GM23338 (cell line): ENCODE data around the gene CDH23. TPM values are rescaled to one million over a fixed set of nuclear protein-coding genes. Genes with fewer than 3 reads are reported as not detected.

Experiments
- ATAC-seq: fragments of 200-7000 bp; cut with Tn5 transposase; 3 replicates; pipeline ENCODE4 v1.9.1; 2020
- DNase-seq: peaks from one replicate; pipeline ENCODE4 v3.0.0-alpha.2; 2015; ENCODE audit warnings: low spot score
- H2AFZ ChIP-seq: fragments of 200-600 bp; sonication (generic); 2 replicates; pipeline ENCODE4 v1.8.0; 2016; ENCODE audit warnings: antibody characterized with exemption, mild to moderate bottlenecking, moderate library complexity
- H3F3A ChIP-seq: fragments of 200-600 bp; sonication (generic); replicated peaks from 2 replicates; pipeline ENCODE4 v1.8.0; 2017; ENCODE audit warnings: antibody characterized with exemption, mixed run types, low read depth
- H3K27ac ChIP-seq: fragments of 200-600 bp; sonication (generic); 2 replicates; pipeline ENCODE4 v1.6.1; 2016; ENCODE audit warnings: low read depth
- H3K27me3 ChIP-seq: fragments of 200-600 bp; sonication (generic); 2 replicates; pipeline ENCODE4 v1.8.0; 2016; ENCODE audit warnings: mild to moderate bottlenecking, mixed run types, moderate library complexity; ENCODE audit not compliant: insufficient read depth
- H3K36me3 ChIP-seq: fragments of 200-600 bp; sonication (generic); 2 replicates; pipeline ENCODE4 v1.8.0; 2016; ENCODE audit warnings: mild to moderate bottlenecking; ENCODE audit not compliant: insufficient read depth
- H3K4me1 ChIP-seq: fragments of 200-600 bp; sonication (generic); 2 replicates; pipeline ENCODE4 v1.8.0; 2016; ENCODE audit warnings: mild to moderate bottlenecking, moderate library complexity; ENCODE audit not compliant: insufficient read depth
- H3K4me2 ChIP-seq: fragments of 200-600 bp; sonication (generic); 2 replicates; pipeline ENCODE4 v1.7.1; 2017; ENCODE audit warnings: mixed run types
- H3K4me3 ChIP-seq: fragments of 200-600 bp; sonication (generic); 2 replicates; pipeline ENCODE4 v1.6.1; 2016; ENCODE audit warnings: mixed run types
- H3K79me2 ChIP-seq: fragments of 200-600 bp; sonication (generic); replicated peaks from 2 replicates; pipeline ENCODE4 v1.8.0; 2017; ENCODE audit warnings: mild to moderate bottlenecking; ENCODE audit not compliant: insufficient read depth
- H3K9me2 ChIP-seq: fragments of 200-600 bp; sonication (generic); 2 replicates; pipeline ENCODE4 v1.8.0; 2017; ENCODE audit not compliant: insufficient read depth
- H4K20me1 ChIP-seq: fragments of 200-600 bp; sonication (generic); replicated peaks from 2 replicates; pipeline ENCODE4 v1.8.0; 2017; ENCODE audit warnings: mild to moderate bottlenecking; ENCODE audit not compliant: insufficient read depth
- H3K27ac Mint-ChIP-seq: 2 replicates; pipeline ENCODE4 v1.8.0; 2020; ENCODE audit warnings: inconsistent platforms, mild to moderate bottlenecking, moderate library complexity, mixed read lengths
- H3K27me3 Mint-ChIP-seq: 3 replicates; pipeline ENCODE4 v1.8.0; 2022; ENCODE audit warnings: low read depth, mild to moderate bottlenecking, moderate library complexity, mixed read lengths, inconsistent platforms; ENCODE audit not compliant: insufficient read depth, poor library complexity
- H3K36me3 Mint-ChIP-seq: 3 replicates; pipeline ENCODE4 v1.8.0; 2021; ENCODE audit warnings: low read depth, mild to moderate bottlenecking, inconsistent platforms, moderate library complexity, mixed read lengths
- H3K4me1 Mint-ChIP-seq: 3 replicates; pipeline ENCODE4 v1.8.0; 2020; ENCODE audit warnings: mild to moderate bottlenecking, inconsistent platforms, mixed read lengths
- H3K4me3 Mint-ChIP-seq: 3 replicates; pipeline ENCODE4 v1.8.0; 2021; ENCODE audit warnings: moderate library complexity, mild to moderate bottlenecking, inconsistent platforms, mixed read lengths
- H3K9me3 Mint-ChIP-seq: 3 replicates; pipeline ENCODE4 v1.8.0; 2020; ENCODE audit warnings: moderate library complexity, mild to moderate bottlenecking, inconsistent platforms, mixed read lengths
- CREB1 ChIP-seq: fragments of 250-450 bp; sonication (Bioruptor Pico); IDR thresholded peaks from 2 replicates; pipeline ENCODE4 v1.5.0; 2020; ENCODE audit warnings: low read depth, mild to moderate bottlenecking, moderate library complexity
- EZH2 ChIP-seq: fragments of 200-600 bp; sonication (generic); IDR thresholded peaks from one replicate; pipeline ENCODE4 v1.8.0; 2017; ENCODE audit warnings: antibody characterized with exemption, mild to moderate bottlenecking, low read depth; ENCODE audit not compliant: unreplicated experiment
- EZH2phosphoT487 ChIP-seq: fragments of 200-600 bp; sonication (generic); IDR thresholded peaks from one replicate; pipeline ENCODE4 v1.8.1; 2018; ENCODE audit warnings: antibody characterized with exemption; ENCODE audit not compliant: unreplicated experiment
- JUNB ChIP-seq: IDR thresholded peaks from one replicate; pipeline ENCODE4 v1.6.1; 2016; ENCODE audit warnings: antibody characterized with exemption; ENCODE audit not compliant: unreplicated experiment
- NANOG ChIP-seq: IDR thresholded peaks from 2 replicates; pipeline ENCODE4 v1.6.1; 2016; ENCODE audit warnings: antibody characterized with exemption, borderline replicate concordance
- POLR2AphosphoS5 ChIP-seq: IDR thresholded peaks from 2 replicates; pipeline ENCODE4 v1.6.1; 2016; ENCODE audit warnings: antibody characterized with exemption, low read depth
- STAT1 ChIP-seq: IDR thresholded peaks from one replicate; pipeline ENCODE4 v1.6.1; 2016; ENCODE audit warnings: antibody characterized with exemption; ENCODE audit not compliant: unreplicated experiment
- ZNF114 ChIP-seq: fragments of 250-450 bp; sonication (Bioruptor Pico); IDR thresholded peaks from 2 replicates; pipeline ENCODE4 v1.5.0; 2020; ENCODE audit warnings: mild to moderate bottlenecking, moderate library complexity
- ZNF331 ChIP-seq: fragments of 250-450 bp; sonication (Bioruptor Pico); IDR thresholded peaks from 2 replicates; pipeline ENCODE4 v1.5.0; 2020; ENCODE audit warnings: low read depth, mild to moderate bottlenecking, moderate library complexity
- polyA plus RNA-seq: library from polyadenylated mRNA; unstranded; fragments of >200 nt; fragmentation: Nextera tagmentation; extraction: Ambion mirVana; gene quantifications from 2 replicates; pipeline ENCODE4 v1.2.1, GENCODE V29; 2016
- total RNA-seq: library from RNA; depleted of rRNA; stranded (reverse); fragments of >200 nt; shearing (Covaris generic); gene quantifications from 2 replicates; pipeline ENCODE4 v1.2.3, GENCODE V29; 2014
- TF ChIP-seq, protein P1 (sequence below): IDR thresholded peaks from 2 replicates; pipeline ENCODE4 v1.6.1; 2016; ENCODE audit warnings: antibody characterized with exemption
- TF ChIP-seq, protein P2 (sequence below): IDR thresholded peaks from one replicate; pipeline ENCODE4 v1.6.1; 2018; ENCODE audit warnings: antibody characterized with exemption; ENCODE audit not compliant: unreplicated experiment
- TF ChIP-seq, protein P3 (sequence below): fragments of 250-450 bp; sonication (Bioruptor Pico); IDR thresholded peaks from 2 replicates; pipeline ENCODE4 v1.5.0; 2020; ENCODE audit warnings: mild to moderate bottlenecking, moderate library complexity
- TF ChIP-seq, protein P4 (sequence below), 2 experiments: fragments of 200-600 bp in 1 of 2; sonication (generic) in 1 of 2; conservative IDR thresholded peaks; 2 replicates each; pipeline versions ENCODE4 v1.5.1 to v1.6.1; 2016 to 2017; ENCODE audit warnings: antibody characterized with exemption in 2 of 2, low read depth in 2 of 2, mild to moderate bottlenecking in 2 of 2, moderate library complexity in 1 of 2

The CDH23 gene
- total and polyA plus RNA-seq, 2 experiments from 2014 or later = 0.95 to 4.3 TPM

DNA sequence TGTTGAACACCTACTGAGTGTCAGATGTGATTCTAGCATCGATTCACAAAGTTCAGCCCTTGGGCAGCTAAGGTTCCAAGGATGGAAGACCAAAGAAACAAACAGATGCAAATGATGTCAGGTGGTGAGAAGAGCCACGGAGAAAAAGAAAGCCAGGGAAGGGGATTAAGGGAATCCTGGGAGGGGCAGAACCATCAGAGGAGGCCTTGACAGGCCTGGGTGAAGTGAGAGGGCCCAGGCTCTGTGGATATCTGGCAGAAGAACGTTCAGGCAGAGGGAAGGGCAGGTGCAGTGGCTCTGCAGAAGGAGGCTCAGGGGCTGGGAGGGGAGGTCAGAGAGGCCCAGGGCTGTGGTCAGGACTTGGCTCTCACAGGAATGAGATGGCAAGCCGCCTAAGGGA, 232.4 kb downstream of the CDH23 start:
- Histone ChIP-seq H3K27ac (no peak overlapping the region), H4K20me1 (no peaks in the 10 kb centered on the region), H3K4me2 (no peak overlapping the region), H3K27me3 (peaks cover 14% of the 10 kb centered on the region), H3K4me3 (no peak overlapping the region), H3K79me2 (no peaks in the 10 kb centered on the region), H3K36me3 (no peaks in the 10 kb centered on the region), H3F3A (0 out of 2 replicates have a peak, but pooled peaks cover under 1% of the 10 kb centered on the region), H3K4me1 (peaks cover 50% of the 10 kb centered on the region), H3K9me2 (no peaks in the 10 kb centered on the region), H2AFZ (no peak overlapping the region)
- ATAC-seq = no peak; the same call in 2 of the 3 replicates
- Mint-ChIP-seq H3K36me3 (no peaks in the 10 kb centered on the region), H3K27me3 (peaks cover 45% of the 10 kb centered on the region), H3K4me1 (peaks cover 69% of the 10 kb centered on the region), H3K9me3 (no peaks in the 10 kb centered on the region; the same call in 2 of the 3 replicates), H3K4me3 (no peak overlapping the region), H3K27ac (no peak overlapping the region)
- no peak for DNase-seq
- TF ChIP-seq, protein P1, sequence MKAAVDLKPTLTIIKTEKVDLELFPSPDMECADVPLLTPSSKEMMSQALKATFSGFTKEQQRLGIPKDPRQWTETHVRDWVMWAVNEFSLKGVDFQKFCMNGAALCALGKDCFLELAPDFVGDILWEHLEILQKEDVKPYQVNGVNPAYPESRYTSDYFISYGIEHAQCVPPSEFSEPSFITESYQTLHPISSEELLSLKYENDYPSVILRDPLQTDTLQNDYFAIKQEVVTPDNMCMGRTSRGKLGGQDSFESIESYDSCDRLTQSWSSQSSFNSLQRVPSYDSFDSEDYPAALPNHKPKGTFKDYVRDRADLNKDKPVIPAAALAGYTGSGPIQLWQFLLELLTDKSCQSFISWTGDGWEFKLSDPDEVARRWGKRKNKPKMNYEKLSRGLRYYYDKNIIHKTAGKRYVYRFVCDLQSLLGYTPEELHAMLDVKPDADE = no peak
- no peak for TF ChIP-seq EZH2
- no peak for TF ChIP-seq POLR2AphosphoS5
- TF ChIP-seq, protein P2, sequence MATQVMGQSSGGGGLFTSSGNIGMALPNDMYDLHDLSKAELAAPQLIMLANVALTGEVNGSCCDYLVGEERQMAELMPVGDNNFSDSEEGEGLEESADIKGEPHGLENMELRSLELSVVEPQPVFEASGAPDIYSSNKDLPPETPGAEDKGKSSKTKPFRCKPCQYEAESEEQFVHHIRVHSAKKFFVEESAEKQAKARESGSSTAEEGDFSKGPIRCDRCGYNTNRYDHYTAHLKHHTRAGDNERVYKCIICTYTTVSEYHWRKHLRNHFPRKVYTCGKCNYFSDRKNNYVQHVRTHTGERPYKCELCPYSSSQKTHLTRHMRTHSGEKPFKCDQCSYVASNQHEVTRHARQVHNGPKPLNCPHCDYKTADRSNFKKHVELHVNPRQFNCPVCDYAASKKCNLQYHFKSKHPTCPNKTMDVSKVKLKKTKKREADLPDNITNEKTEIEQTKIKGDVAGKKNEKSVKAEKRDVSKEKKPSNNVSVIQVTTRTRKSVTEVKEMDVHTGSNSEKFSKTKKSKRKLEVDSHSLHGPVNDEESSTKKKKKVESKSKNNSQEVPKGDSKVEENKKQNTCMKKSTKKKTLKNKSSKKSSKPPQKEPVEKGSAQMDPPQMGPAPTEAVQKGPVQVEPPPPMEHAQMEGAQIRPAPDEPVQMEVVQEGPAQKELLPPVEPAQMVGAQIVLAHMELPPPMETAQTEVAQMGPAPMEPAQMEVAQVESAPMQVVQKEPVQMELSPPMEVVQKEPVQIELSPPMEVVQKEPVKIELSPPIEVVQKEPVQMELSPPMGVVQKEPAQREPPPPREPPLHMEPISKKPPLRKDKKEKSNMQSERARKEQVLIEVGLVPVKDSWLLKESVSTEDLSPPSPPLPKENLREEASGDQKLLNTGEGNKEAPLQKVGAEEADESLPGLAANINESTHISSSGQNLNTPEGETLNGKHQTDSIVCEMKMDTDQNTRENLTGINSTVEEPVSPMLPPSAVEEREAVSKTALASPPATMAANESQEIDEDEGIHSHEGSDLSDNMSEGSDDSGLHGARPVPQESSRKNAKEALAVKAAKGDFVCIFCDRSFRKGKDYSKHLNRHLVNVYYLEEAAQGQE = no peak
- TF ChIP-seq NANOG = no peak
- TF ChIP-seq EZH2phosphoT487 = no peak
- TF ChIP-seq JUNB = no peak
- TF ChIP-seq, protein P3, sequence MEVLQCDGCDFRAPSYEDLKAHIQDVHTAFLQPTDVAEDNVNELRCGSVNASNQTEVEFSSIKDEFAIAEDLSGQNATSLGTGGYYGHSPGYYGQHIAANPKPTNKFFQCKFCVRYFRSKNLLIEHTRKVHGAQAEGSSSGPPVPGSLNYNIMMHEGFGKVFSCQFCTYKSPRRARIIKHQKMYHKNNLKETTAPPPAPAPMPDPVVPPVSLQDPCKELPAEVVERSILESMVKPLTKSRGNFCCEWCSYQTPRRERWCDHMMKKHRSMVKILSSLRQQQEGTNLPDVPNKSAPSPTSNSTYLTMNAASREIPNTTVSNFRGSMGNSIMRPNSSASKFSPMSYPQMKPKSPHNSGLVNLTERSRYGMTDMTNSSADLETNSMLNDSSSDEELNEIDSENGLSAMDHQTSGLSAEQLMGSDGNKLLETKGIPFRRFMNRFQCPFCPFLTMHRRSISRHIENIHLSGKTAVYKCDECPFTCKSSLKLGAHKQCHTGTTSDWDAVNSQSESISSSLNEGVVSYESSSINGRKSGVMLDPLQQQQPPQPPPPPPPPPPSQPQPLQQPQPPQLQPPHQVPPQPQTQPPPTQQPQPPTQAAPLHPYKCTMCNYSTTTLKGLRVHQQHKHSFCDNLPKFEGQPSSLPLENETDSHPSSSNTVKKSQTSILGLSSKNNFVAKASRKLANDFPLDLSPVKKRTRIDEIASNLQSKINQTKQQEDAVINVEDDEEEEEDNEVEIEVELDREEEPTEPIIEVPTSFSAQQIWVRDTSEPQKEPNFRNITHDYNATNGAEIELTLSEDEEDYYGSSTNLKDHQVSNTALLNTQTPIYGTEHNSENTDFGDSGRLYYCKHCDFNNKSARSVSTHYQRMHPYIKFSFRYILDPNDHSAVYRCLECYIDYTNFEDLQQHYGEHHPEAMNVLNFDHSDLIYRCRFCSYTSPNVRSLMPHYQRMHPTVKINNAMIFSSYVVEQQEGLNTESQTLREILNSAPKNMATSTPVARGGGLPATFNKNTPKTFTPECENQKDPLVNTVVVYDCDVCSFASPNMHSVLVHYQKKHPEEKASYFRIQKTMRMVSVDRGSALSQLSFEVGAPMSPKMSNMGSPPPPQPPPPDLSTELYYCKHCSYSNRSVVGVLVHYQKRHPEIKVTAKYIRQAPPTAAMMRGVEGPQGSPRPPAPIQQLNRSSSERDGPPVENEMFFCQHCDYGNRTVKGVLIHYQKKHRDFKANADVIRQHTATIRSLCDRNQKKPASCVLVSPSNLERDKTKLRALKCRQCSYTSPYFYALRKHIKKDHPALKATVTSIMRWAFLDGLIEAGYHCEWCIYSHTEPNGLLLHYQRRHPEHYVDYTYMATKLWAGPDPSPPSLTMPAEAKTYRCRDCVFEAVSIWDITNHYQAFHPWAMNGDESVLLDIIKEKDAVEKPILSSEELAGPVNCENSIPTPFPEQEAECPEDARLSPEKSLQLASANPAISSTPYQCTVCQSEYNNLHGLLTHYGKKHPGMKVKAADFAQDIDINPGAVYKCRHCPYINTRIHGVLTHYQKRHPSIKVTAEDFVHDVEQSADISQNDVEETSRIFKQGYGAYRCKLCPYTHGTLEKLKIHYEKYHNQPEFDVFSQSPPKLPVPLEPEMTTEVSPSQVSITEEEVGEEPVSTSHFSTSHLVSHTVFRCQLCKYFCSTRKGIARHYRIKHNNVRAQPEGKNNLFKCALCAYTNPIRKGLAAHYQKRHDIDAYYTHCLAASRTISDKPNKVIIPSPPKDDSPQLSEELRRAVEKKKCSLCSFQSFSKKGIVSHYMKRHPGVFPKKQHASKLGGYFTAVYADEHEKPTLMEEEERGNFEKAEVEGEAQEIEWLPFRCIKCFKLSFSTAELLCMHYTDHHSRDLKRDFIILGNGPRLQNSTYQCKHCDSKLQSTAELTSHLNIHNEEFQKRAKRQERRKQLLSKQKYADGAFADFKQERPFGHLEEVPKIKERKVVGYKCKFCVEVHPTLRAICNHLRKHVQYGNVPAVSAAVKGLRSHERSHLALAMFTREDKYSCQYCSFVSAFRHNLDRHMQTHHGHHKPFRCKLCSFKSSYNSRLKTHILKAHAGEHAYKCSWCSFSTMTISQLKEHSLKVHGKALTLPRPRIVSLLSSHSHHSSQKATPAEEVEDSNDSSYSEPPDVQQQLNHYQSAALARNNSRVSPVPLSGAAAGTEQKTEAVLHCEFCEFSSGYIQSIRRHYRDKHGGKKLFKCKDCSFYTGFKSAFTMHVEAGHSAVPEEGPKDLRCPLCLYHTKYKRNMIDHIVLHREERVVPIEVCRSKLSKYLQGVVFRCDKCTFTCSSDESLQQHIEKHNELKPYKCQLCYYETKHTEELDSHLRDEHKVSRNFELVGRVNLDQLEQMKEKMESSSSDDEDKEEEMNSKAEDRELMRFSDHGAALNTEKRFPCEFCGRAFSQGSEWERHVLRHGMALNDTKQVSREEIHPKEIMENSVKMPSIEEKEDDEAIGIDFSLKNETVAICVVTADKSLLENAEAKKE = no peak
- TF ChIP-seq STAT1 = no peak
- TF ChIP-seq ZNF331 (CRISPR knock-in tag) = no peak
- TF ChIP-seq, protein P4, sequence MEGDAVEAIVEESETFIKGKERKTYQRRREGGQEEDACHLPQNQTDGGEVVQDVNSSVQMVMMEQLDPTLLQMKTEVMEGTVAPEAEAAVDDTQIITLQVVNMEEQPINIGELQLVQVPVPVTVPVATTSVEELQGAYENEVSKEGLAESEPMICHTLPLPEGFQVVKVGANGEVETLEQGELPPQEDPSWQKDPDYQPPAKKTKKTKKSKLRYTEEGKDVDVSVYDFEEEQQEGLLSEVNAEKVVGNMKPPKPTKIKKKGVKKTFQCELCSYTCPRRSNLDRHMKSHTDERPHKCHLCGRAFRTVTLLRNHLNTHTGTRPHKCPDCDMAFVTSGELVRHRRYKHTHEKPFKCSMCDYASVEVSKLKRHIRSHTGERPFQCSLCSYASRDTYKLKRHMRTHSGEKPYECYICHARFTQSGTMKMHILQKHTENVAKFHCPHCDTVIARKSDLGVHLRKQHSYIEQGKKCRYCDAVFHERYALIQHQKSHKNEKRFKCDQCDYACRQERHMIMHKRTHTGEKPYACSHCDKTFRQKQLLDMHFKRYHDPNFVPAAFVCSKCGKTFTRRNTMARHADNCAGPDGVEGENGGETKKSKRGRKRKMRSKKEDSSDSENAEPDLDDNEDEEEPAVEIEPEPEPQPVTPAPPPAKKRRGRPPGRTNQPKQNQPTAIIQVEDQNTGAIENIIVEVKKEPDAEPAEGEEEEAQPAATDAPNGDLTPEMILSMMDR (conservative IDR thresholded peaks at IDR 0.05; ENCODE audit: low read depth in 2 of 2) = no peak
- TF ChIP-seq ZNF114 (CRISPR knock-in tag) = no peak
- TF ChIP-seq CREB1 (CRISPR knock-in tag) = no peak
